IMR-90 (cell line): ENCODE results near the gene TRIM26. TPM values are rescaled to one million over a fixed set of nuclear protein-coding genes. Genes with fewer than 3 reads are reported as not detected.

Experiments used
- ATAC-seq: fragments of 200-7000 bp; cut with Tn5 transposase; 2 replicates; pipeline ENCODE4 v1.9.1; 2020; ENCODE audit warnings: low read depth, mild to moderate bottlenecking, moderate library complexity
- BruUV-seq: library from RNA; stranded (reverse); fragments of 400-500 nt; replicated peaks from 2 replicates; lab custom pipeline; 2021; lab: Mats Ljungman, UMichigan
- CTCF ChIA-PET: fragments of 300-600 bp; formaldehyde crosslinking; extraction: SDS; loops from one replicate; lab custom pipeline; 2021; ENCODE audit warnings: antibody characterized with exemption; lab: Yijun Ruan, JAX
- POLR2A ChIA-PET: fragments of 300-600 bp; sonication (Branson Sonifier 250); formaldehyde crosslinking; loops from one replicate; lab custom pipeline; 2022; ENCODE audit warnings: antibody characterized with exemption; ENCODE audit not compliant: unreplicated experiment; lab: Charles Lee
- DNase-seq: peaks from one replicate; pipeline ENCODE4 v3.0.0; 2013
- H2AFZ ChIP-seq: replicated peaks from 2 replicates; pipeline ENCODE3; 2013; ENCODE audit warnings: low read length, mild to moderate bottlenecking; ENCODE audit not compliant: poor library complexity
- H2AK5ac ChIP-seq: 2 replicates; pipeline ENCODE4 v1.6.1; 2013; ENCODE audit warnings: low read depth, low read length, inconsistent platforms
- H2AK9ac ChIP-seq: replicated peaks from 2 replicates; pipeline ENCODE3; 2013; ENCODE audit warnings: mild to moderate bottlenecking, low read depth, low read length, moderate library complexity; ENCODE audit not compliant: poor library complexity
- H2BK120ac ChIP-seq: 2 replicates; pipeline ENCODE4 v1.6.1; 2013; ENCODE audit warnings: low read depth, low read length, inconsistent platforms
- H2BK15ac ChIP-seq: 3 replicates; pipeline ENCODE4 v1.6.1; 2013; ENCODE audit warnings: low read depth, low read length, inconsistent platforms
- H2BK20ac ChIP-seq: 2 replicates; pipeline ENCODE4 v1.6.1; 2013; ENCODE audit warnings: low read depth, mild to moderate bottlenecking, inconsistent platforms, low read length, moderate library complexity
- H2BK5ac ChIP-seq: 2 replicates; pipeline ENCODE4 v1.6.1; 2013; ENCODE audit warnings: mild to moderate bottlenecking, low read depth, low read length, inconsistent platforms; ENCODE audit not compliant: poor library complexity, severe bottlenecking
- H3K14ac ChIP-seq: replicated peaks from 2 replicates; pipeline ENCODE4 v1.6.1; 2013; ENCODE audit warnings: low read depth, low read length, inconsistent platforms
- H3K18ac ChIP-seq: 2 replicates; pipeline ENCODE4 v1.6.1; 2013; ENCODE audit warnings: low read depth, low read length, control low read depth
- H3K23ac ChIP-seq: 2 replicates; pipeline ENCODE4 v1.6.1; 2013; ENCODE audit warnings: low read depth, low read length, inconsistent platforms
- H3K27ac ChIP-seq: 2 replicates; pipeline ENCODE4 v1.5.1; 2013; ENCODE audit warnings: mild to moderate bottlenecking, control low read depth, low read length; ENCODE audit not compliant: insufficient read depth
- H3K27me3 ChIP-seq: 2 replicates; pipeline ENCODE4 v1.6.1; 2013; ENCODE audit warnings: low read length; ENCODE audit not compliant: control insufficient read depth, insufficient read depth
- H3K36me3 ChIP-seq: 2 replicates; pipeline ENCODE4 v1.6.1; 2013; ENCODE audit warnings: low read length, mixed read lengths; ENCODE audit not compliant: control insufficient read depth, insufficient read depth
- H3K4ac ChIP-seq: 2 replicates; pipeline ENCODE4 v1.6.1; 2013; ENCODE audit warnings: low read depth, low read length, inconsistent platforms
- H3K4me1 ChIP-seq: 2 replicates; pipeline ENCODE4 v1.6.1; 2013; ENCODE audit warnings: low read length, mixed read lengths; ENCODE audit not compliant: control insufficient read depth, insufficient read depth
- H3K4me2 ChIP-seq: 2 replicates; pipeline ENCODE4 v1.6.1; 2013; ENCODE audit warnings: low read depth, mild to moderate bottlenecking, control low read depth, low read length, moderate library complexity
- H3K4me3 ChIP-seq: 2 replicates; pipeline ENCODE4 v1.5.1; 2013; ENCODE audit warnings: low read depth, mild to moderate bottlenecking, control low read depth, low read length, moderate library complexity; ENCODE audit not compliant: insufficient read depth
- H3K56ac ChIP-seq: 2 replicates; pipeline ENCODE4 v1.6.1; 2013; ENCODE audit warnings: low read length, inconsistent platforms; ENCODE audit not compliant: insufficient read depth; ENCODE audit errors: extremely low read depth
- H3K79me1 ChIP-seq, 2 experiments: 2 replicates each; pipeline ENCODE4 v1.6.1; 2013; ENCODE audit warnings: low read length in 2 of 2, inconsistent platforms in 1 of 2, low read depth in 1 of 2
- H3K9ac ChIP-seq: 2 replicates; pipeline ENCODE4 v1.6.1; 2013; ENCODE audit warnings: low read depth, low read length, control low read depth
- H3K9me1 ChIP-seq: 2 replicates; pipeline ENCODE4 v1.6.1; 2013; ENCODE audit warnings: low read length, inconsistent platforms; ENCODE audit not compliant: insufficient read depth
- H3K9me3 ChIP-seq: 2 replicates; pipeline ENCODE4 v1.6.1; 2013; ENCODE audit warnings: low read length; ENCODE audit not compliant: control insufficient read depth, insufficient read depth
- H4K20me1 ChIP-seq: 2 replicates; pipeline ENCODE4 v1.6.1; 2013; ENCODE audit warnings: low read length, inconsistent platforms; ENCODE audit not compliant: insufficient read depth
- H4K5ac ChIP-seq: 2 replicates; pipeline ENCODE4 v1.6.1; 2013; ENCODE audit warnings: mild to moderate bottlenecking, low read depth, low read length, control low read depth
- H4K8ac ChIP-seq, 2 experiments: 2 replicates each; pipeline ENCODE4 v1.6.1; 2013; ENCODE audit warnings: low read depth in 2 of 2, low read length in 2 of 2, control low read depth in 1 of 2, inconsistent platforms in 1 of 2
- H4K91ac ChIP-seq: 2 replicates; pipeline ENCODE4 v1.6.1; 2013; ENCODE audit warnings: low read depth, low read length, inconsistent platforms; ENCODE audit not compliant: insufficient read depth
- BHLHE40 ChIP-seq: fragments of 150-350 bp; IDR thresholded peaks from 2 replicates; pipeline ENCODE4 v1.6.1; 2016; ENCODE audit warnings: mild to moderate bottlenecking, low read depth, low read length
- CEBPB ChIP-seq: IDR thresholded peaks from 2 replicates; pipeline ENCODE4 v1.6.1; 2012; ENCODE audit warnings: low read depth, low read length, improper control_type of control experiment
- CTCF ChIP-seq: conservative IDR thresholded peaks from 2 replicates; pipeline ENCODE4 v1.5.1; 2012; ENCODE audit warnings: mild to moderate bottlenecking, low read depth, low read length, improper control_type of control experiment
- MAFK ChIP-seq: IDR thresholded peaks from 2 replicates; pipeline ENCODE4 v1.6.1; 2012; ENCODE audit warnings: low read depth, low read length, improper control_type of control experiment
- RFX5 ChIP-seq: IDR thresholded peaks from 2 replicates; pipeline ENCODE4 v1.8.0; 2012; ENCODE audit warnings: low read depth, mild to moderate bottlenecking, low read length, moderate library complexity
- SMC3 ChIP-seq: fragments of 150-350 bp; IDR thresholded peaks from 2 replicates; pipeline ENCODE4 v1.6.1; 2016; ENCODE audit warnings: low read depth, mild to moderate bottlenecking, antibody characterized with exemption, low read length, moderate library complexity
- USF2 ChIP-seq: fragments of 150-350 bp; IDR thresholded peaks from 2 replicates; pipeline ENCODE4 v1.6.1; 2017; ENCODE audit warnings: mild to moderate bottlenecking, antibody characterized with exemption, low read length, low read depth
- WGBS, 2 experiments: methylation state at CpG; one replicate each; pipeline versions ENCODE4 v1.1.5 to v1.1.7; 2013; ENCODE audit warnings: missing lambda C conversion rate in 2 of 2; ENCODE audit not compliant: insufficient read length in 1 of 2; ENCODE audit errors: extremely low coverage in 2 of 2; 5-methylcytosine and 5-hydroxymethylcytosine counted together
- dilution Hi-C: fragments of 300-500 bp; cut with HindIII; formaldehyde crosslinking; loops from one replicate; pipeline ENCODE4 v1.14.3; 2018; ENCODE audit warnings: low sequenced_read_pairs; ENCODE audit not compliant: unreplicated experiment
- in situ Hi-C: fragments of 300-500 bp; cut with MboI; formaldehyde crosslinking; loops from 3 replicates; pipeline ENCODE4 v1.14.3; 2019; ENCODE audit warnings: low sequenced_read_pairs, inconsistent platforms, mixed read lengths
- intact Hi-C: fragments of 100-400 bp; cut with micrococcal nuclease; formaldehyde crosslinking; loops from 2 replicates; pipeline ENCODE4 v1.10.0; 2022
- polyA plus RNA-seq, 3 experiments: library from polyadenylated mRNA; depleted of rRNA; stranded (reverse); fragments of >200 nt; gene quantifications; 2 replicates each; pipeline ENCODE4 v1.2.3, GENCODE V29; 2012; ENCODE audit warnings: low replicate concordance in 1 of 3
- total RNA-seq: library from RNA; depleted of rRNA; stranded (reverse); fragments of >200 nt; gene quantifications from 2 replicates; pipeline ENCODE4 v1.2.3, GENCODE V29; 2012; rRNA removed

The TRIM26 gene
- total and polyA plus RNA-seq, 2 of the 4 experiments (the other 2 are of a cell fraction) = 22.6 to 23.8 TPM

DNA sequence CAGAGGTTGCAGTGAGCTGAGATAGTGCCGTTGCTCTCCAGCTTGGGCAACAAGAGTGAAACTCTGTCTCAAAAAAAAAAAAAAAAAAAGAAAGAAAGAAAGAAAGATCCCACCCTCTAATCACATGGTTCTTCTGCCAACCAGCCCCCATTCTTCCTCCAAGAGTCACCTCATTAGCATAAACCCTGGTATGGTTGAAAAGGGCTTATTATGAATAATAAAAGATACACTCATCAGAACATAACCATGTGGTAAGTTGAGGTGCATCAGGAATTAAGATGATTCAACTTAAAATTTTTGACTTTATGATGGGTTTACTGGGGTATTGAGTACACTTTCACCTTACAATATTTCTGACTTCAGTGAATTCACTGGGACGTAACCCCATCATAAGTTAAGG, 78.1 kb downstream of the TRIM26 start:
- ChIA-PET CTCF (interaction anchor here (6.1 kb wide), 1 partner anchor 31 kb away, joined by 54 read pairs; no protein-coding TSS in a partner anchor), POLR2A (no interaction called here)
- Histone ChIP-seq H3K27me3 (peaks cover 23% of the 10 kb centered on the region), H2BK20ac (no peak overlapping the region), H3K4ac (no peak overlapping the region), H2AFZ (no peak overlapping the region), H2AK5ac (no peak overlapping the region), H3K56ac (no peak overlapping the region), H3K18ac (no peak overlapping the region), H4K91ac (no peak overlapping the region), H3K4me3 (no peak overlapping the region), H4K5ac (no peak overlapping the region), H4K8ac (no peak overlapping the region), H2AK9ac (no peak overlapping the region), H3K23ac (no peak overlapping the region), H3K14ac (no peak overlapping the region), H3K9ac (no peak overlapping the region), H2BK120ac (no peak overlapping the region), H4K20me1 (no peaks in the 10 kb centered on the region), H3K36me3 (no peaks in the 10 kb centered on the region), H3K27ac (no peak overlapping the region), H3K9me3 (no peaks in the 10 kb centered on the region), H2BK5ac (no peak overlapping the region), H3K79me1 (no peaks in the 10 kb centered on the region), H3K9me1 (no peaks in the 10 kb centered on the region), H3K4me1 (no peaks in the 10 kb centered on the region), H3K4me2 (no peak overlapping the region), H2BK15ac (no peak overlapping the region)
- no TSS peak for BruUV-seq
- dilution Hi-C loops (no loop called here), in situ Hi-C loops (loop anchor here (10.0 kb wide), 1 partner anchor 290 kb away; no protein-coding TSS in a partner anchor), intact Hi-C loops (no loop called here)
- ATAC-seq (no peak), DNase-seq (no peak)
- TF ChIP-seq RFX5 = no peak
- TF ChIP-seq CTCF = no peak
- no peak for TF ChIP-seq CEBPB
- TF ChIP-seq BHLHE40 = no peak
- TF ChIP-seq MAFK = no peak
- TF ChIP-seq SMC3 = no peak
- TF ChIP-seq USF2 = no peak
- WGBS, 2 experiments = no CpG with 5 or more reads among the region's 2 CpGs

Other genes starting within 250 kb of the TRIM26 start
- gene POLR1H, start 152.1 kb downstream of the TRIM26 start, total RNA-seq = 34.6 and 35.0 TPM in 2 replicates
- gene POLR1H, start 152.1 kb downstream of the TRIM26 start, polyA plus RNA-seq (2012; rRNA removed) = 24.6 and 25.5 TPM in 2 replicates
- 15.6 and 16.7 TPM in 2 replicates for gene PPP1R11, start 146.2 kb downstream of the TRIM26 start, total RNA-seq
- 44.6 and 46.0 TPM in 2 replicates for gene PPP1R11, start 146.2 kb downstream of the TRIM26 start, polyA plus RNA-seq (2012; rRNA removed)
- not detected in 2 replicates for gene RNF39, start 137.6 kb downstream of the TRIM26 start, total RNA-seq
- gene RNF39, start 137.6 kb downstream of the TRIM26 start, polyA plus RNA-seq (2012; rRNA removed) = not detected in 2 replicates
- not detected in 2 replicates for gene TRIM31, start 100.3 kb downstream of the TRIM26 start, total RNA-seq
- gene TRIM31, start 100.3 kb downstream of the TRIM26 start, polyA plus RNA-seq (2012; rRNA removed) = not detected in 2 replicates
- gene TRIM40, start 77.3 kb downstream of the TRIM26 start, total RNA-seq = not detected in 2 replicates
- not detected in 2 replicates for gene TRIM40, start 77.3 kb downstream of the TRIM26 start, polyA plus RNA-seq (2012; rRNA removed)
- not detected in 2 replicates for gene TRIM10, start 52.2 kb downstream of the TRIM26 start, total RNA-seq
- gene TRIM10, start 52.2 kb downstream of the TRIM26 start, polyA plus RNA-seq (2012; rRNA removed) = not detected in 2 replicates
- not detected in 2 replicates for gene TRIM15, start 49.9 kb downstream of the TRIM26 start, total RNA-seq
- gene TRIM15, start 49.9 kb downstream of the TRIM26 start, polyA plus RNA-seq (2012; rRNA removed) = not detected in 2 replicates
- 9.4 and 10.0 TPM in 2 replicates for gene TRIM39, start 113.5 kb upstream of the TRIM26 start, total RNA-seq
- 6.7 and 7.5 TPM in 2 replicates for gene TRIM39, start 113.5 kb upstream of the TRIM26 start, polyA plus RNA-seq (2012; rRNA removed)
- 20.6 and 28.9 TPM in 2 replicates for gene RPP21, start 131.8 kb upstream of the TRIM26 start, total RNA-seq
- 79.1 and 96.7 TPM in 2 replicates for gene RPP21, start 131.8 kb upstream of the TRIM26 start, polyA plus RNA-seq (2012; rRNA removed)